HEK293 (cell line): ENCODE data around the gene S1PR5.
"Not testable (repeated sequence)": the region's sequence is repeated elsewhere in the genome, so short reads cannot be mapped to it uniquely, and the experiment has no call there.

Source experiments
- CTCF ChIA-PET: fragments of 350-600 bp; formaldehyde crosslinking; extraction: SDS; loops from one replicate; lab custom pipeline; 2021; ENCODE audit warnings: antibody characterized with exemption; lab: Yijun Ruan, JAX
- POLR2A ChIA-PET: fragments of 300-600 bp; formaldehyde crosslinking; extraction: SDS; loops from one replicate; lab custom pipeline; 2020; ENCODE audit warnings: antibody characterized with exemption, inconsistent platforms; lab: Yijun Ruan, JAX
- H3K27ac ChIP-seq: fragments of 200-500 bp; sonication (Bioruptor generic); 2 replicates; pipeline ENCODE4 v1.5.1; 2014; ENCODE audit warnings: low read depth, low read length, control low read depth, inconsistent platforms; ENCODE audit errors: extremely low read depth
- H3K36me3 ChIP-seq, 2 experiments: fragments of 200-500 bp in 1 of 2; sonication (Bioruptor generic) in 1 of 2; 1 replicate in 1 of 2; 2 replicates in 1 of 2; pipeline ENCODE4 v1.5.1; 2014 to 2017; ENCODE audit warnings: inconsistent platforms in 2 of 2, low read length in 2 of 2; ENCODE audit not compliant: control insufficient read depth in 2 of 2, insufficient read depth in 1 of 2
- H3K4me1 ChIP-seq: fragments of 200-500 bp; sonication (Bioruptor generic); 2 replicates; pipeline ENCODE4 v1.5.1; 2014; ENCODE audit warnings: mild to moderate bottlenecking, low read length, inconsistent platforms; ENCODE audit not compliant: control insufficient read depth, insufficient read depth
- H3K4me3 ChIP-seq: 2 replicates; pipeline ENCODE4 v1.5.1; 2011; ENCODE audit warnings: low read depth, mild to moderate bottlenecking, control low read depth, low read length, moderate library complexity
- H3K9me3 ChIP-seq: fragments of 200-500 bp; sonication (Bioruptor generic); 2 replicates; pipeline ENCODE4 v1.5.1; 2014; ENCODE audit warnings: low read depth, low read length, inconsistent platforms; ENCODE audit not compliant: control insufficient read depth, insufficient read depth
- GLIS1 ChIP-seq: fragments of 450-650 bp; formaldehyde crosslinking; IDR thresholded peaks from 2 replicates; pipeline ENCODE4 v1.5.1; 2016; ENCODE audit warnings: missing biosample characterization, missing genetic modification characterization
- KLF16 ChIP-seq: fragments of 450-650 bp; formaldehyde crosslinking; IDR thresholded peaks from 2 replicates; pipeline ENCODE4 v1.5.1; 2017; ENCODE audit warnings: missing biosample characterization, missing genetic modification characterization
- KLF9 ChIP-seq: fragments of 450-650 bp; formaldehyde crosslinking; IDR thresholded peaks from 2 replicates; pipeline ENCODE4 v1.5.1; 2016; ENCODE audit warnings: missing biosample characterization, missing genetic modification characterization, low read depth
- OVOL3 ChIP-seq: fragments of 450-650 bp; formaldehyde crosslinking; IDR thresholded peaks from 2 replicates; pipeline ENCODE4 v1.5.1; 2016; ENCODE audit warnings: missing biosample characterization, missing genetic modification characterization
- REPIN1 ChIP-seq: fragments of 450-650 bp; formaldehyde crosslinking; IDR thresholded peaks from 2 replicates; pipeline ENCODE4 v1.5.1; 2017; ENCODE audit warnings: missing biosample characterization, missing genetic modification characterization, low read depth
- YY1 ChIP-seq: fragments of 450-650 bp; formaldehyde crosslinking; IDR thresholded peaks from 2 replicates; pipeline ENCODE4 v1.5.1; 2018; ENCODE audit warnings: missing biosample characterization, missing genetic modification characterization
- ZBTB17 ChIP-seq: fragments of 450-650 bp; formaldehyde crosslinking; IDR thresholded peaks from 2 replicates; pipeline ENCODE4 v1.5.1; 2016; ENCODE audit warnings: missing biosample characterization, missing genetic modification characterization
- ZNF121 ChIP-seq: fragments of 450-650 bp; formaldehyde crosslinking; IDR thresholded peaks from 2 replicates; pipeline ENCODE4 v1.5.1; 2016; ENCODE audit warnings: missing biosample characterization, missing genetic modification characterization
- ZNF138 ChIP-seq: fragments of 450-650 bp; formaldehyde crosslinking; IDR thresholded peaks from 2 replicates; pipeline ENCODE4 v1.5.1; 2016; ENCODE audit warnings: missing biosample characterization, missing genetic modification characterization, borderline replicate concordance
- ZNF221 ChIP-seq: fragments of 450-650 bp; formaldehyde crosslinking; IDR thresholded peaks from 2 replicates; pipeline ENCODE4 v1.5.1; 2017; ENCODE audit warnings: missing biosample characterization, missing genetic modification characterization, borderline replicate concordance
- ZNF274 ChIP-seq, 2 experiments: fragments of 200-500 bp in 1 of 2; fragments of 450-650 bp in 1 of 2; sonication (Bioruptor generic) in 1 of 2; formaldehyde crosslinking in 1 of 2; IDR thresholded peaks; 2 replicates each; pipeline versions ENCODE4 v1.5.1 to v1.6.1; 2014 to 2016; ENCODE audit warnings: borderline replicate concordance in 1 of 2, inconsistent platforms in 1 of 2, low read length in 1 of 2, missing biosample characterization in 1 of 2, missing genetic modification characterization in 1 of 2
- ZNF341 ChIP-seq: fragments of 450-650 bp; formaldehyde crosslinking; IDR thresholded peaks from 2 replicates; pipeline ENCODE4; 2016; ENCODE audit warnings: low read depth, missing biosample characterization, missing genetic modification characterization
- ZNF366 ChIP-seq: fragments of 450-650 bp; formaldehyde crosslinking; conservative IDR thresholded peaks from 2 replicates; pipeline ENCODE4 v1.5.1; 2016; ENCODE audit warnings: missing biosample characterization, missing genetic modification characterization
- ZNF423 ChIP-seq: fragments of 450-650 bp; formaldehyde crosslinking; IDR thresholded peaks from 2 replicates; pipeline ENCODE4 v1.5.1; 2016; ENCODE audit warnings: missing biosample characterization, missing genetic modification characterization
- ZNF558 ChIP-seq: fragments of 450-650 bp; formaldehyde crosslinking; IDR thresholded peaks from 2 replicates; pipeline ENCODE4 v1.5.1; 2016; ENCODE audit warnings: missing biosample characterization, missing genetic modification characterization
- ZNF623 ChIP-seq: fragments of 450-650 bp; formaldehyde crosslinking; IDR thresholded peaks from 2 replicates; pipeline ENCODE4 v1.5.1; 2016; ENCODE audit warnings: missing biosample characterization, missing genetic modification characterization
- TF ChIP-seq, protein P1 (sequence below): fragments of 450-650 bp; formaldehyde crosslinking; IDR thresholded peaks from 2 replicates; pipeline ENCODE4 v1.5.1; 2017; ENCODE audit warnings: missing biosample characterization, missing genetic modification characterization
- TF ChIP-seq, protein P2 (sequence below): fragments of 450-650 bp; formaldehyde crosslinking; IDR thresholded peaks from 2 replicates; pipeline ENCODE4 v1.5.0; 2017; ENCODE audit warnings: missing biosample characterization, missing genetic modification characterization, borderline replicate concordance
- TF ChIP-seq, protein P3 (sequence below): sonication (generic); formaldehyde crosslinking; IDR thresholded peaks from 2 replicates; pipeline ENCODE4 v1.8.1; 2022; ENCODE audit warnings: mild to moderate bottlenecking, moderate library complexity, missing genetic modification reagents
- TF ChIP-seq, protein P4 (sequence below): fragments of 450-650 bp; formaldehyde crosslinking; conservative IDR thresholded peaks from 2 replicates; pipeline ENCODE4 v1.5.1; 2016; ENCODE audit warnings: low read depth, missing biosample characterization, missing genetic modification characterization

Gene S1PR5

DNA sequence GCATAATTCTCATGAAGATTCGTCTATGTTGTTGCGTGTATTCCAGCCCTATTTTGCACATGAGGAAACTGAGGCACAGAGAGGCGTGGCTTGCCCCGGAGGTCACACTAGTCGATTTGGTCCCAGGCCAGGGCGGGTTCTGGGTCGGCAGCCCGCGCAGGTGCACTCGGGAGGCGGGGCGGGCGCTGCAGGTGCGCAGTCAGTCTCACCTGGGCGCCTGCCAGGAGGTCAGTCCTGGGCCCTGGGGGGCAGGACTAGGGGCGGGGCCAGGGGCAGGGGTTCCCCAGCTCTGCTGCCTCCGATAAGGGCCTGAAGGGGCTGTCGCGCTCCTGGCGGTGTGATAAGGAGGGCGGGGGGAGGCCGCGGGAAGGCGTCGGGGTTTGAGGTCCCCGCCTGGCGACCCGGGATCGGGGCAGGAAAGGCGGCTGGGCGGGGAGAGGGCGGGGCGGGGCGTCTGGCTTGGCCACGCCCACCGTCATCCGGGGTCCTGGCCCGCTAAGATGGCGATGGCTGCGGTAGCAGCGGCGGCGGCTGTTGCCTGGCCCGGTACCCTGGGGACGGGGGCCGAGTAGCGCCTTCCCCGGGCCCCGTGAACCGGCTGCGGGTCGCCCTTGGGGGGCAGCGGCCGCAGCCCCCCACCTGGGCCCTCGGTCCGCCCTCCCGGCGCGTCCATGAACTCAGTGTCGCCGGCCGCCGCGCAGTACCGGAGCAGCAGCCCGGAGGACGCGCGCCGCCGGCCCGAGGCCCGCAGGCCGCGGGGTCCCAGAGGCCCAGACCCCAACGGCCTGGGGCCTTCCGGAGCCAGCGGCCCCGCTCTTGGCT is 26.4 kb upstream of the S1PR5 start, which contains the start of gene ATG4D (continued):
- TF ChIP-seq YY1 (tag by site-specific recombination) (peak; percentile 68), ZBTB17 (no peak; the same call in 1 of the 2 replicates), ZNF558 (tag by site-specific recombination) (no peak), ZNF138 (tag by site-specific recombination) (no peak), GLIS1 (tag by site-specific recombination) (peak; percentile 89), ZNF423 (tag by site-specific recombination) (no peak), KLF9 (tag by site-specific recombination) (peak; percentile 70), ZNF221 (tag by site-specific recombination) (no peak), ZNF274 (IDR thresholded peaks at IDR 0.05; ENCODE audit: low read length) (no peak), ZNF274 (tag by site-specific recombination; IDR thresholded peaks at IDR 0.05; ENCODE audit: borderline replicate concordance) (no peak), ZNF623 (tag by site-specific recombination) (no peak)
- TF ChIP-seq, protein P1, sequence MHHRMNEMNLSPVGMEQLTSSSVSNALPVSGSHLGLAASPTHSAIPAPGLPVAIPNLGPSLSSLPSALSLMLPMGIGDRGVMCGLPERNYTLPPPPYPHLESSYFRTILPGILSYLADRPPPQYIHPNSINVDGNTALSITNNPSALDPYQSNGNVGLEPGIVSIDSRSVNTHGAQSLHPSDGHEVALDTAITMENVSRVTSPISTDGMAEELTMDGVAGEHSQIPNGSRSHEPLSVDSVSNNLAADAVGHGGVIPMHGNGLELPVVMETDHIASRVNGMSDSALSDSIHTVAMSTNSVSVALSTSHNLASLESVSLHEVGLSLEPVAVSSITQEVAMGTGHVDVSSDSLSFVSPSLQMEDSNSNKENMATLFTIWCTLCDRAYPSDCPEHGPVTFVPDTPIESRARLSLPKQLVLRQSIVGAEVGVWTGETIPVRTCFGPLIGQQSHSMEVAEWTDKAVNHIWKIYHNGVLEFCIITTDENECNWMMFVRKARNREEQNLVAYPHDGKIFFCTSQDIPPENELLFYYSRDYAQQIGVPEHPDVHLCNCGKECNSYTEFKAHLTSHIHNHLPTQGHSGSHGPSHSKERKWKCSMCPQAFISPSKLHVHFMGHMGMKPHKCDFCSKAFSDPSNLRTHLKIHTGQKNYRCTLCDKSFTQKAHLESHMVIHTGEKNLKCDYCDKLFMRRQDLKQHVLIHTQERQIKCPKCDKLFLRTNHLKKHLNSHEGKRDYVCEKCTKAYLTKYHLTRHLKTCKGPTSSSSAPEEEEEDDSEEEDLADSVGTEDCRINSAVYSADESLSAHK (tag by site-specific recombination), result no peak
- TF ChIP-seq, protein P2, sequence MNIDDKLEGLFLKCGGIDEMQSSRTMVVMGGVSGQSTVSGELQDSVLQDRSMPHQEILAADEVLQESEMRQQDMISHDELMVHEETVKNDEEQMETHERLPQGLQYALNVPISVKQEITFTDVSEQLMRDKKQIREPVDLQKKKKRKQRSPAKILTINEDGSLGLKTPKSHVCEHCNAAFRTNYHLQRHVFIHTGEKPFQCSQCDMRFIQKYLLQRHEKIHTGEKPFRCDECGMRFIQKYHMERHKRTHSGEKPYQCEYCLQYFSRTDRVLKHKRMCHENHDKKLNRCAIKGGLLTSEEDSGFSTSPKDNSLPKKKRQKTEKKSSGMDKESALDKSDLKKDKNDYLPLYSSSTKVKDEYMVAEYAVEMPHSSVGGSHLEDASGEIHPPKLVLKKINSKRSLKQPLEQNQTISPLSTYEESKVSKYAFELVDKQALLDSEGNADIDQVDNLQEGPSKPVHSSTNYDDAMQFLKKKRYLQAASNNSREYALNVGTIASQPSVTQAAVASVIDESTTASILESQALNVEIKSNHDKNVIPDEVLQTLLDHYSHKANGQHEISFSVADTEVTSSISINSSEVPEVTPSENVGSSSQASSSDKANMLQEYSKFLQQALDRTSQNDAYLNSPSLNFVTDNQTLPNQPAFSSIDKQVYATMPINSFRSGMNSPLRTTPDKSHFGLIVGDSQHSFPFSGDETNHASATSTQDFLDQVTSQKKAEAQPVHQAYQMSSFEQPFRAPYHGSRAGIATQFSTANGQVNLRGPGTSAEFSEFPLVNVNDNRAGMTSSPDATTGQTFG (tag by site-specific recombination), result no peak
- TF ChIP-seq, protein P3, sequence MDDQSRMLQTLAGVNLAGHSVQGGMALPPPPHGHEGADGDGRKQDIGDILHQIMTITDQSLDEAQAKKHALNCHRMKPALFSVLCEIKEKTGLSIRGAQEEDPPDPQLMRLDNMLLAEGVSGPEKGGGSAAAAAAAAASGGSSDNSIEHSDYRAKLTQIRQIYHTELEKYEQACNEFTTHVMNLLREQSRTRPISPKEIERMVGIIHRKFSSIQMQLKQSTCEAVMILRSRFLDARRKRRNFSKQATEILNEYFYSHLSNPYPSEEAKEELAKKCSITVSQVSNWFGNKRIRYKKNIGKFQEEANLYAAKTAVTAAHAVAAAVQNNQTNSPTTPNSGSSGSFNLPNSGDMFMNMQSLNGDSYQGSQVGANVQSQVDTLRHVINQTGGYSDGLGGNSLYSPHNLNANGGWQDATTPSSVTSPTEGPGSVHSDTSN (CRISPR knock-in tag), result peak; percentile 66

DNA sequence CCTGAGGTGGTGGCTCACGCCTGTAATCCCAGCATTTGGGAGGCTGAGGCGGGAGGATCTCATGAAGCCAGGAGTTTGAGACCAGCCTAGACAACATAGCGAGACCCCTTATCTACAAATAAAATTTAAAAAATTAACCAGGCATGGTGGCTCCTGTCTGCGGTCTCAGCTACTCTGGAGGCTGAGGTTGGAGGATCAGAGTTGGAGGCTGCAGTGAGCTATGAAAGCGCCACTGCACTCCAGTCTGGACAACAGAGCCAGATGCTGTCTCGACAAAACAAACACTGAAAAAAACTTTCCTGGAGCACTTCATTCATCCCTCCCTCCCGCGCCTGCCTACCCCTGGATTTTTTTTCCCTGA is 25.8 kb upstream of the S1PR5 start:
- H3K4me3 ChIP-seq, result peak overlapping the region; percentile 89
- peaks cover 0 to 14% of the 10 kb centered on the region in 2 experiments; a peak in 2 of 3 replicates for H3K36me3 ChIP-seq
- ChIA-PET CTCF (interaction anchor here (0.6 to 2.9 kb wide), 10 partner anchors 13 to 101 kb away, joined by 3 to 18 read pairs (median 4); no protein-coding TSS in a partner anchor), POLR2A (interaction anchor here (0.6 to 2.3 kb wide), 7 partner anchors 8 to 687 kb away, joined by 3 to 7 read pairs (median 5); no protein-coding TSS in a partner anchor)
- no peak overlapping the region; the same call in 1 of the 2 replicates for H3K27ac ChIP-seq
- no peaks in the 10 kb centered on the region for H3K9me3 ChIP-seq
- H3K4me1 ChIP-seq, result no peaks in the 10 kb centered on the region
- TF ChIP-seq ZNF341 (tag by site-specific recombination) (no peak), REPIN1 (tag by site-specific recombination) (0 out of 2 replicates have a peak, but pooled peaks have one; percentile 13), KLF16 (tag by site-specific recombination) (no peak), ZNF121 (tag by site-specific recombination) (peak; percentile 69), ZNF366 (tag by site-specific recombination) (peak; percentile 47; the same call in 1 of the 2 replicates), OVOL3 (tag by site-specific recombination) (no peak)
- TF ChIP-seq, protein P4, sequence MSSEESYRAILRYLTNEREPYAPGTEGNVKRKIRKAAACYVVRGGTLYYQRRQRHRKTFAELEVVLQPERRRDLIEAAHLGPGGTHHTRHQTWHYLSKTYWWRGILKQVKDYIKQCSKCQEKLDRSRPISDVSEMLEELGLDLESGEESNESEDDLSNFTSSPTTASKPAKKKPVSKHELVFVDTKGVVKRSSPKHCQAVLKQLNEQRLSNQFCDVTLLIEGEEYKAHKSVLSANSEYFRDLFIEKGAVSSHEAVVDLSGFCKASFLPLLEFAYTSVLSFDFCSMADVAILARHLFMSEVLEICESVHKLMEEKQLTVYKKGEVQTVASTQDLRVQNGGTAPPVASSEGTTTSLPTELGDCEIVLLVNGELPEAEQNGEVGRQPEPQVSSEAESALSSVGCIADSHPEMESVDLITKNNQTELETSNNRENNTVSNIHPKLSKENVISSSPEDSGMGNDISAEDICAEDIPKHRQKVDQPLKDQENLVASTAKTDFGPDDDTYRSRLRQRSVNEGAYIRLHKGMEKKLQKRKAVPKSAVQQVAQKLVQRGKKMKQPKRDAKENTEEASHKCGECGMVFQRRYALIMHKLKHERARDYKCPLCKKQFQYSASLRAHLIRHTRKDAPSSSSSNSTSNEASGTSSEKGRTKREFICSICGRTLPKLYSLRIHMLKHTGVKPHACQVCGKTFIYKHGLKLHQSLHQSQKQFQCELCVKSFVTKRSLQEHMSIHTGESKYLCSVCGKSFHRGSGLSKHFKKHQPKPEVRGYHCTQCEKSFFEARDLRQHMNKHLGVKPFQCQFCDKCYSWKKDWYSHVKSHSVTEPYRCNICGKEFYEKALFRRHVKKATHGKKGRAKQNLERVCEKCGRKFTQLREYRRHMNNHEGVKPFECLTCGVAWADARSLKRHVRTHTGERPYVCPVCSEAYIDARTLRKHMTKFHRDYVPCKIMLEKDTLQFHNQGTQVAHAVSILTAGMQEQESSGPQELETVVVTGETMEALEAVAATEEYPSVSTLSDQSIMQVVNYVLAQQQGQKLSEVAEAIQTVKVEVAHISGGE (tag by site-specific recombination), result 0 out of 2 replicates have a peak, but pooled peaks have one; percentile 1

DNA sequence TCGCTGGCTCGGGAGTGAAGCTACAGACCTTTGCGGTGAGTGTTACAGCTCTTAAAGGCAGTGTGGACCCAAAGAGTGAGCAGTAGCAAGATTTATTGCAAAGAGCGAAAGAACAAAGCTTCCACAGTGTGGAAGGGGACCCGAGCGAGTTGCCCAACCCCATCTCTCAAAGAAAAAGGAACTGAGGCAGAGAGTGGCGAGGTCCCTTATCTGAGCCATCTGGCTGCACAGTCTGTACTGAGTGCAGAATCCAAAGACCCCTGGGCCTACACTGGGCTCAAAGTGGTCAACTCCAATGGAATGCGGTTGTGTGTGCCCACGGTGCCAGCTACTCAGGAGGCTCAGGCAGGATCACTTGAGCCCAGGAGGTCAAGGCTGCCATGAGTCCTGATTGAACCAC is 21.8 kb upstream of the S1PR5 start:
- H3K4me1 ChIP-seq, H3K27ac ChIP-seq, H3K4me3 ChIP-seq, H3K36me3 ChIP-seq, H3K9me3 ChIP-seq: not testable (repeated sequence)
- ChIA-PET CTCF (interaction anchor here (1.3 kb wide), 1 partner anchor 15 kb away, joined by 4 read pairs; no protein-coding TSS in a partner anchor), POLR2A (interaction anchor here (0.6 kb wide), 1 partner anchor 608 kb away, joined by 4 read pairs; no protein-coding TSS in a partner anchor)
